GM18499 (cell line): ENCODE results near the gene PRICKLE4.

Experiments
- ATAC-seq: cut with Tn5 transposase; IDR thresholded peaks from one replicate; pipeline ENCODE4 v1.9.1; 2021; ENCODE audit warnings: moderate number of reproducible peaks; ENCODE audit not compliant: insufficient read depth, unreplicated experiment

Gene PRICKLE4

GRCh38 chr6:41780551-41781365 lies at the start of gene PRICKLE4:
TSS of gene PRICKLE4 (plus strand) at chr6:41780782. CDS start at chr6:41783474, 2,692 bp downstream.
- no peak for ATAC-seq

GRCh38 chr6:41731561-41732086 lies 49.0 kb upstream of the PRICKLE4 start:
- no peak for ATAC-seq

GRCh38 chr6:41732149-41732548 lies 48.4 kb upstream of the PRICKLE4 start:
- no peak for ATAC-seq

GRCh38 chr6:41732591-41733359 lies 47.8 kb upstream of the PRICKLE4 start:
- ATAC-seq, result no peak

- ATAC-seq, result no peak
Measured at GRCh38 chr6:41733360-41733706, 47.2 kb upstream of the PRICKLE4 start.

GRCh38 chr6:41733707-41734665 lies 46.6 kb upstream of the PRICKLE4 start:
- no peak for ATAC-seq

GRCh38 chr6:41734666-41735426 lies 45.7 kb upstream of the PRICKLE4 start:
- ATAC-seq, result no peak

GRCh38 chr6:41735427-41736185 lies 45.0 kb upstream of the PRICKLE4 start, which contains the start of gene TFEB:
TSS of gene TFEB (minus strand) at chr6:41735608. CDS start at chr6:41691213, 44,395 bp downstream.
- ATAC-seq, result no peak

- no peak for ATAC-seq
Measured at GRCh38 chr6:41736186-41736733, 44.3 kb upstream of the PRICKLE4 start.

GRCh38 chr6:41736800-41737555 lies 43.6 kb upstream of the PRICKLE4 start:
- no peak for ATAC-seq

- ATAC-seq, result no peak
Measured at GRCh38 chr6:41737591-41738130, 42.9 kb upstream of the PRICKLE4 start.

- no peak for ATAC-seq
Measured at GRCh38 chr6:41739041-41739440, 41.5 kb upstream of the PRICKLE4 start.

- no peak for ATAC-seq
Measured at GRCh38 chr6:41740366-41741162, 40.0 kb upstream of the PRICKLE4 start.

GRCh38 chr6:41741625-41742490 lies 38.7 kb upstream of the PRICKLE4 start:
- no peak for ATAC-seq

- no peak for ATAC-seq
Measured at GRCh38 chr6:41743406-41744235, 37.0 kb upstream of the PRICKLE4 start.
